COLO668 (cell line): ENCODE measurements around the gene TNFRSF12A.
A peak's percentile ranks its signal among the peaks of the same experiment; 100 is the strongest.
"Not testable (repeated sequence)": the region's sequence is repeated elsewhere in the genome, so short reads cannot be mapped to it uniquely, and the experiment has no call there.

Experiments
- DNase-seq: peaks from one replicate; lab custom pipeline; 2025; ENCODE audit not compliant: unreplicated experiment; lab: John Stamatoyannopoulos, UW

The TNFRSF12A gene

DNA sequence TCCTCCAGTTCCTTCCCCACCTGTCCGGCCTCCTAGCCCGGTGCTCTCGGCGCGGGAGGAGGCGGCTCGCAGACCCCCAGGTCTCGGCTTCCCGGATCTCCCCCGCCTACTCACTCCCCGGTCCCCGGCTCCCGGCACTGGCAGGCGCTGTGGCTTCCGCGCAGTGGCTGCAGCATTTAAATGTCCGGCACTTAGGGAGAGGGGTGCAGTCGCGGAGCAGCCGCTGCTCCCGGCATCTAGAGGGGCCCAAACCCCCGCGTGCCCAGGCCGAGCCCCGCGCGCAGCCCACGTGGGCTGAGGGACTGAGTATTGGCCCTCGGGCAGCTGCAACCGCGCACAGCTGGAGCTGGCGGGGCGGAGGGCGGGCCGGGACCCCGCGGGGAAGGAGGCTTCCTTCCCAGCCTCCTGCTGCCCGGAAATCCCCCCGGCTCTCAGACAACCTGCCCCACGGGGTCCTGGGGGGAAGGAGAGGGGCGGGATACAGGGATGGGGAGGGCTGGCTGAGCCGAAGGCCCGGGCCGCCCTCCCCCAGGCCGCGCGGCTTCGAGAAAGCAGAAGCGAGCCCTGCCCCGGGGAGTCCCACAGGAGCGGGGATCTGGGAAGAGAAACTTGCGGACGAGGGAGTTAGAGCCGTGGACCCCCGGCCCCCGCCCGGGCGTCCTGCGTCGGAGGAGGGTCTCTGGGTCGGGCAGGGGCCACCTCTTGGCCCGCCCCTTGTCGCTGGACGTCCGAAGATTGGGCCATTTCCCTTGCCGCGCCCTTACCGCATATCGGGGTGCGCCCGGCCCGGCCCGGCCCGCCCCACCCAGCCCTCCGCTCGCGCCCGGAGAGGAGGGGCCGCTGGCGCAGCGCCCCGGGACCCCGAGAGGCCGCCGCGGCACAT is 25.8 kb downstream of the TNFRSF12A start, which contains the start of gene MMP25:
Gene MMP25 (plus strand): TSS at position 804 of the 883 bp plus-strand sequence. CDS start 357 bp downstream, outside the sequence.
- DNase-seq: peak; percentile 42

DNA sequence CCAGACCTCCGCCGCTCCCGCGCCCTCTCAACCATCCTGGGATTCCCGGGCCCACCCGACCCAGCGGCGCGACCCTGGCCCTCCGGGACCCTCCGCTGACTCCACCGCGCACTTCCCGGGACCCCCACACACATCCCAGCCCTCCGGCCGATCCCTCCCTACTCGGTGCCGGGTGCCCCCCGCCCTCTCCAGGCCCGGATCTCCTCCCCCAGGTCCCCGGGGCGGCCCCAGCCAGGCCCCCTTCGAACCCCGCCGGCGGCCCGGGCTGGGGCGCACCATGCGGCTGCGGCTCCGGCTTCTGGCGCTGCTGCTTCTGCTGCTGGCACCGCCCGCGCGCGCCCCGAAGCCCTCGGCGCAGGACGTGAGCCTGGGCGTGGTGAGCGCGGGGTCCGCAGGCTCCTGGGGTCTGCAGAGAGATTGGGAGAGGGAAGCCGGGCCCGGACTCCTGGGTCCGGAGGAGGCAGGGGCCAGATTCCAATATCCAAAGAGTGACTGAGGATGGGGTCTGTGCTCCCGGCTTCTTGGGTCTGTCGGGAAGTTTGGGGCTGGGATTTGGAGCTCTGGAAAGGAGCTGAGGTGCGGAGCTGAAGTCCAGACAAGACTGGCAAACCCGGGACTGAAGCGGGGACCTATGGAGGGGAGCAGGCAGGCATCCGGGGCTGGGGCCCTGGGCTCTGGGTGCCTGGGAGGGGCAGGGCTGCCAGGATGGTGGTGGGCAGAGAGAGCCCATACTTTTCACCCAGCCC is 26.6 kb downstream of the TNFRSF12A start:
- no peak for DNase-seq

DNA sequence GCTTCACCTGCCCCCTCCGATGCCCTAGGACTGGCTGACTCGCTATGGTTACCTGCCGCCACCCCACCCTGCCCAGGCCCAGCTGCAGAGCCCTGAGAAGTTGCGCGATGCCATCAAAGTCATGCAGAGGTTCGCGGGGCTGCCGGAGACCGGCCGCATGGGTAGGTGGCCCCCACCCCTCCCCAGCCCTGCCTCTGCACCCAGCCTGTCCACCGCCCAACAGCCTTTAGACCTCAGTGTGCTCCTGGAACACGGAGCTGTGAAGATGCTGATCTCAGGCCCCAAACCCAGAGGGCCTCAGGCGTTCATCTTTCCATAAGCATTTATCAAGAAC is 27.2 kb downstream of the TNFRSF12A start:
- no peak for DNase-seq

DNA sequence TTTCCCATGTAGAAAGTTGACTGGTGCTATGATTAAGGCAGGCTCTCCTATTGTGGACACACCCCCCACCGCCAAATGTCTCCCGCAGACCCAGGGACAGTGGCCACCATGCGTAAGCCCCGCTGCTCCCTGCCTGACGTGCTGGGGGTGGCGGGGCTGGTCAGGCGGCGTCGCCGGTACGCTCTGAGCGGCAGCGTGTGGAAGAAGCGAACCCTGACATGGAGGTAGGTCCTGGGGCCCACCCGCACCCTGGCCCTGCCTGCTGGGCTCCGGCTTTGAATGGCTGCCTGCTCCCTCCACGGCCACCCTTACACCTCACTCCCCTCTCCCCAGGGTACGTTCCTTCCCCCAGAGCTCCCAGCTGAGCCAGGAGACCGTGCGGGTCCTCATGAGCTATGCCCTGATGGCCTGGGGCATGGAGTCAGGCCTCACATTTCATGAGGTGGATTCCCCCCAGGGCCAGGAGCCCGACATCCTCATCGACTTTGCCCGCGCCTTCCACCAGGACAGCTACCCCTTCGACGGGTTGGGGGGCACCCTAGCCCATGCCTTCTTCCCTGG is 29.8 kb downstream of the TNFRSF12A start:
- no peak for DNase-seq

DNA sequence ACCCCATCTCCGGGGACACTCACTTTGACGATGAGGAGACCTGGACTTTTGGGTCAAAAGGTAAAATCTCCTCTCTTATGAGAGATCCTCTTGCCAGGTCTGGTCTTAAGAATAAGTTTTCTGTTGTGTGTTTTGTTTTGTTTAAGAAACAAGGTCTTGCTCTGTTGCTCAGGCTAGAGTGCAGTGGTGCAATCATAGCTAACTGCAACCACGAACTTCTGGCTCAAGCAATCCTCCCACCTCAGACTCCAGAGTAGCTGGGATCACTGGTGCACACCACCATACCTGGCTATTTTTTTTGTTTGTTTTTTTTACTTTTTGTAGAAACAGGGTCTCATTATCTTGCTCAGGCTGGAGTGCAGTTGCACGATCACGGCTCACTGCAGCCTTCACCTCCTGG is 30.3 kb downstream of the TNFRSF12A start:
- no peak for DNase-seq

DNA sequence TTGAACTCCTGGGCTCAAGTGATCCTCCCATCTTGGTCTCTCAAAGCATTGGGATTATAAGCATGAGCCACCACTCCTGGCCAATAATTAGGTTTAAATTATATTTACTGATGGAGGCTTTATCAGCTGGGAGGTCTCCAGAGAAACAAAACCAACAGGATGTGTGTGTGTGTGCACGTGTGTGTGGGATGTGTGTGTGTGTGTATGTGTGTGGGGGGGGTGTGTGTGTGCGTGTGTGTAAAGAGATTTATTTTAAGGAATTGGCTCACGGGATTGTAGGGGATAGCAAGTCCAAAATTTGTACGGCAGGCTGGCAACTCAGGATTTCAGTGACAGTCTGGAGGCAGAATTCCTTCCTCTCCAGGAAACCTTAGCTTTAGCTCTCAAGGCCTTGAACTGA is 30.8 kb downstream of the TNFRSF12A start:
- no peak for DNase-seq

DNA sequence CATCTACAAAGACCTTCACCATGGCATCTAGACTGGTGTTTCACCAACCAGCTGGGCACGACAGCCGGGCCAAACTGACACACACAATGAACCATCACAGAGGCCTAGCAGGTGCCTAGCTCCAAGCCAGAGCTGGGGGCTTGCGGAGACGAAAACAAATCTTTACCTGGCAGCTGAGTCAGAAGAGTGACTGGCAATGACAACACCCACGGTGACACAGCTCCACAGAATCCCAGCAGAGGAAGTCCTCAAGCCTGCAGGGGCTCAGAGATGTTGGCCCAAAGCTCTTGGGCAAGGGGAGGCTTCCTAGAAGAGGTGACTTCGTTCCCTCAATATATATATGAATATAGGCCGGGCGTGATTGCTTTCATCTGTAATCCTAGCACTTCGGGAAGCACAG is 31.3 kb downstream of the TNFRSF12A start:
- no peak for DNase-seq

DNA sequence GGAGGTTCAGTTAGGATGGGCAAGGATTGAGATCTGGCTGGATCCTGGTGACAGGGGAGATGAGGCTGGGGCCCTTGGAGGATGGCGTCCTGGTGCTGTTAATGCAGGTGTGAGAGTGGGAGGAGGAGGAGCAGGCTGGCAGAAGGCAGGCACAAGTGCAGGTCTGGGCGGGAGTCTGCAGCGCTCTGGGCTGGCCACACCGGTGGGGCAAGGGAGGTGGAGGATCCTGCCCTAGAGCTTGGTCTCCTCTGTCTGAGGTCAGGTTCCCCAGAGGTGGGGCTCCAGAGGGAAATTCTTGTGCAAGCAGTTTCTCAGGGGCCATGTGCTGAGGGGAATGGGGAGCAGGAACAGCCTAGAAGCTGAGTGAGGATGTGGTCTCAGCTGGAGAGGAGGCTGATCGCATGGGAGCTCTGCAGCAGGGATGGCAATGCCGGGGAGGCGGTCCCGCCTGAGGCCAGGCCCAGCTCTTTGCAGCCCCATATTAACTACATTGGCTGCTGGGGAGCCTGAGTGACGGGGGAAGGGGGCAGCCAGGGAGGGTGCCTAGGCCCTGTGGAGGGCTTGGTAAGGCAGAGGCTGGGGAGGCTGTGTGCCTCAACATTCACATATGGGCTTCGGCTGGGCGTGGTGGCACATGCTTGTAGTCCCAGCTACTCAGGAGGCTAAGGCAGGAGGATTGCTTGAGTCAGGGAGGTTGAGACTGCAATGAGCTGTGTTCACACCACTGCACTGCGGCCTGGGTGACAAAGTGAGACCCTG is 32.6 kb downstream of the TNFRSF12A start:
- not testable (repeated sequence) for DNase-seq

DNA sequence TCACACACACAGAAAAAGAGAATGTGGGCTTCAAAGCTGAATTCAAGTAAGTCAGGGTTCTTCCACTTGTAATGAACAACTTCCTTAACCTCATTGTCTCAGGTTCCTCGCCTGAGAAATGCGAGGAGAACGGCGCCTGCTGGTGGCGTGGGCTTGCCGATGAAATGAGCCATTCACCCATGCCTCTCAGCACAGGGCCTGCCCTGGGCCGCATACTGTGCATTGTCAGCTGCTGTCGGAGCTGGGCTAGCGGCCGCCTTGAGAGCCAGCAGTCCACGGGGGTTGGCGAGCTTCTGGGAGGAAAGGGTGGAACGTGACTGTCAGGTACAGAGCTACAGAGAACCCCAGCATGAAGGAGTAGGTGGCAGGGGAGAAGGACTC is 33.2 kb downstream of the TNFRSF12A start:
- DNase-seq: not testable (repeated sequence)

DNA sequence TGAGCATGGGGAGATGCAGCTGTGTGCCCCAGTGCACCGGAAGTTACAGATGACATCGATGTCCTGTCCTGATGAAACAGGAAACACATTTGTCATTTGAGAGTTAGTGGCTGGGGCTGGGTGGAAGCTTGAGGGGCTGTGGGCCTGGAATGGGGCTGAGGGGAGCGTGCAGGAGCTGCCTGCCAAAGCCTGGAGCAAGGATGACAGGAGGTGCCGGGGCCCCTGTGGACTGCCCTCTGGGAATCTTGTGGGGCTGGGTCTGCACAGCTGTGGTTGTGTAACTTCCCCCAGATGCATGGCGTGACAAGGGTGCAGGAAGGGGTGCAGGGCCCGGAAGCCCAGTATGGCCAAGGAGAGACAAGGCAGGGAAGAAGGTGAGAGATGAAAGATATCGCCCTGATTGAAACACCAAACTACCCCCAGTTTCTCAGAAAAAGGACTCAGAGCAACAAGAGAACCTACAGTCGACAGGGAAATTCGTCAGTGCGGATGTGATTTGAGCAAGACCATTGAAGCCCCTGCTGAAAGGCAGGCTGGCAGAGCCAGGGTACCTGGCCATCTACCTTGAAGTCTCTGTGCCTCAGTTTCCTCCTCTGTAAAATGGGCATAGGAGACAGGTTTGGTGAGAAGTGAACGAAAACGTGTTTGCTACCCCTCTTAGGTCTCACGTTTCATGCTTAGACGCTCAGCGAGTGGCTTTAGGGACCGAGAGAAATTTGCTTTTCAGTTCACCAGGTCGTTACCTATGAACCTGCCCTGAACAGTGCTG is 35.0 kb downstream of the TNFRSF12A start:
- no peak for DNase-seq

DNA sequence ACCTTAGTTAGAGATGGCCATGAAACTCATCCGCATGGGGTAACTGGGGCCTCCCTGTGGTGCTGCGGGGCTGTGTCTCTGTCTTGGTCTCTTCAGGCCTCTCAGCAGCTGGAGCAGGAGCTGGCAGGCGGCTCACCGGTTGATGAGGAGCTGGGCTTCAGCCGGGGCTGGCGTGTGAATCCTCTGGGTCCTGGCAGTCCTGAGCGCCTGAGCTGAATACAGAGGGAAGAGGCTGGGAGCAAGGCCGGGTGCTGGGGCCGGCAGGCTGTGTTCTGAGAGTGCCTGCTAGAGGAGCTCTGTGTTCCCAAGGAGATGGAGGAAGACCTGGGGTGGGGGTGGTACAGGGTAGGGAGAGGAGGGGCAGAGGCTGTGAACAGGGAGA is 35.6 kb downstream of the TNFRSF12A start:
- DNase-seq: not testable (repeated sequence)

DNA sequence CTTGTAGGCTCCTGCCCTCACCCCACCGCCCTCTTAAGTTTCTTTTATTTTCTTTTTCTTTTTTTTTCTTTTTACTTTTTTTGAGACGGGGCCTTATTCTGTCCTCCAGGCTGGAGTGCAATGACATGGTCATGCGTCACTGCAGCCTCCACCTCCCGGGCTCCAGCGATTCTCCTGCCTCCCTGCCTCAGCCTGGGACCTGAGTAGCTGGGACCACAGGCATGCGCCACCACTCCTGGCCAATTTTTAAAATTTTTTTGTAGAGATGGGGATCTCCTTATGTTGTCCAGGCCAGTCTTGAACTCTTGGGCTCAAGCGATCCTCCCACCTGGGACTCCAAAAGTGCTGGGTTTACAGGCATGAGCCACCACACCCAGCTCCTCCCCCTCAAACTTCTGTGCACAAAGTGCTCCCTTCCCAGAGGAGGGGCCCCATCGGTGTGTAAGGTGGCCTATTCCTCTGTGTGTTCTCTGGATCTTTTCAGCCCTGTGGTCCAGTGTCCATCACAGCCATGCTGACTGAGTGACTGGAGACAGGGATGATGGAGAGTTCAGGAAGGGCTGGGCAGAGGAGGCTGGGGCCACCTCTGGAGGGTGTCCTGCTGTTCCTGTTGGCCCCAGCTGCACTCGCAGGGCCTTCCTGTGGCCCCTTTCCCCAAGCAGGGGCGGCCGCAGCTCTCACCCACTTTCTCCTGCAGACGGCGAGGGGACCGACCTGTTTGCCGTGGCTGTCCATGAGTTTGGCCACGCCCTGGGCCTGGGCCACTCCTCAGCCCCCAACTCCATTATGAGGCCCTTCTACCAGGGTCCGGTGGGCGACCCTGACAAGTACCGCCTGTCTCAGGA is 36.4 kb downstream of the TNFRSF12A start:
- no peak for DNase-seq

DNA sequence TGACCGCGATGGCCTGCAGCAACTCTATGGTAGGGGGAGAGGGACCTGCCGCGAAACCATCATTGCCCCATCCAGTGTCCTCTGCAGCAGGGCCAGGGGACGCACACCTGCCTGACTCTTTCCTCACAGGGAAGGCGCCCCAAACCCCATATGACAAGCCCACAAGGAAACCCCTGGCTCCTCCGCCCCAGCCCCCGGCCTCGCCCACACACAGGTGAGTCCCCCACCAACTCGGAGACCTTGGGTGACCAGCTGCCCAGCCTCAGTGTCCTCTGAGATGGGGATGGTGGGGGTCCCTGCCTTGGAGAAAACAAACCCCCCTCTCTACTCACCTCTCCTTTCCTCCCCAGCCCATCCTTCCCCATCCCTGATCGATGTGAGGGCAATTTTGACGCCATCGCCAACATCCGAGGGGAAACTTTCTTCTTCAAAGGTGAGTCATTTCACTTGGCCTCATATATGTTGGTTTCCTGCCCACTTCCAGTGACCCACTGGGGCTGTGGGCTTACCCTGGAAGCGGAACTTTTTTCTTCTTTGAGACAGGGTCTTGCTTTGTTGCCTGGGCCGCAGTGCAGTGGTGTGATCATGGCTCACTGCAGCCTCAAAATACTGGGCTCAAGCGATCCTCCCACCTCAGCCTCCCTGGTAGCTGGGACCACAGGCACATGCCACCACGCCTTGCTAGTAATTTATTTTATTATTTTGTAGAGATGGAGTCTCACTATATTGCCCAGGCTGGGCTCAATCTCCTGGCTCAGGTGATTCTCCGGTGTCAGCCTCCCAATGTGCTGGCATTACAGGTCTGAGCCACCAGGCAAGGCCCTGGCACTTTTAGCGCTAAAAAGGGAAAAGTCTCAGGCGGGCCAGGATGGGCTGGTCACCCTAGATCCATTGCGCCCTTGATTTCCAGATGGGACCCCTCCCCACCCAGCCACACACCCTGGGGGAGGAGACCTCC is 37.3 kb downstream of the TNFRSF12A start:
- no peak for DNase-seq

DNA sequence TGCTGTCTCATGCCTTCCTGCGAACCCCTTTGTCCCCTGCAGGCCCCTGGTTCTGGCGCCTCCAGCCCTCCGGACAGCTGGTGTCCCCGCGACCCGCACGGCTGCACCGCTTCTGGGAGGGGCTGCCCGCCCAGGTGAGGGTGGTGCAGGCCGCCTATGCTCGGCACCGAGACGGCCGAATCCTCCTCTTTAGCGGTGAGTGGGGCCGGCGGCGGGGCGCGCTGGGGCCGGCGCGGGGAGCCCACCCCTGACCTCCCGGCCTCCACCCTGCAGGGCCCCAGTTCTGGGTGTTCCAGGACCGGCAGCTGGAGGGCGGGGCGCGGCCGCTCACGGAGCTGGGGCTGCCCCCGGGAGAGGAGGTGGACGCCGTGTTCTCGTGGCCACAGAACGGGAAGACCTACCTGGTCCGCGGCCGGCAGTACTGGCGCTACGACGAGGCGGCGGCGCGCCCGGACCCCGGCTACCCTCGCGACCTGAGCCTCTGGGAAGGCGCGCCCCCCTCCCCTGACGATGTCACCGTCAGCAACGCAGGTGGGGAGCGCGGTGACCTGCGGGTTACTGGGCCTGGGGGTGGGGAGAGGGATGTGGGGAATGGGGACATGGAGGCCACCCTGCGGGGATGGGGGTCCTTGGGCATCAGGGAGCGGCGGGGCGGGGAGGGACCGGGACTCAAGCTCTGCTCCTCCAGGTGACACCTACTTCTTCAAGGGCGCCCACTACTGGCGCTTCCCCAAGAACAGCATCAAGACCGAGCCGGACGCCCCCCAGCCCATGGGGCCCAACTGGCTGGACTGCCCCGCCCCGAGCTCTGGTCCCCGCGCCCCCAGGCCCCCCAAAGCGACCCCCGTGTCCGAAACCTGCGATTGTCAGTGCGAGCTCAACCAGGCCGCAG is 38.2 kb downstream of the TNFRSF12A start:
- peak; percentile 31 for DNase-seq

DNA sequence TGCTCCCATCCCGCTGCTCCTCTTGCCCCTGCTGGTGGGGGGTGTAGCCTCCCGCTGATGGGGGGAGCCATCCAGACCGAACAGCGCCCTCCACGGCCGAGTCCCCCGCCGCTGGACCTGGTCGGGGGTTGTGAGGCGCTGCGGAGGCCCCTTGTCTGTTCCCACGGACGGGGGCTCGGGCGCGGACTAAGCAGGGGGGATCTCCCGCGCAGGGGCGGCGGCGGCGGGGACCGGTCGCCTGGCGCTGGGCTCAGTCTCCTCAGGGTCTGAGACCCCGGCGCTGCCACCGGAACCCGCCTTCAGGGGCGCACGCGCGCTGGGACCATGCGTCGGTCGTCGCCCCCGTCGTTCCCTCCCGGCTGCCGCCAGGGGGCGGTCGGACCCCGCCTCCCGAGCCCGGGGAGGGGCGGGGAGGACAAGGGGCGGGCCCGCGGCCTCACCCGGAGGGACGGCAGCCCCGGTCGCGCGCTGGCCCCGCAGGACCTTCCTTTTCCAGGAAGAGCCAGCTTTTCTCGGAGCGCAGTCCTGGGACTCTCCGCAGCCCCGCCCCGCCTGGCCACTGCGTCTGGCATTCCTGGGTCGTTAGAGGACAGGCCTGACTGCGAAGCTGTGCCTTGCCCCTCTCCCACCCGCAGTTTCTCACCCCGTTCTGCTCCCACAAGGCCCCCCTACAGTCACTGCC is 39.0 kb downstream of the TNFRSF12A start:
- peak; percentile 90 for DNase-seq

DNA sequence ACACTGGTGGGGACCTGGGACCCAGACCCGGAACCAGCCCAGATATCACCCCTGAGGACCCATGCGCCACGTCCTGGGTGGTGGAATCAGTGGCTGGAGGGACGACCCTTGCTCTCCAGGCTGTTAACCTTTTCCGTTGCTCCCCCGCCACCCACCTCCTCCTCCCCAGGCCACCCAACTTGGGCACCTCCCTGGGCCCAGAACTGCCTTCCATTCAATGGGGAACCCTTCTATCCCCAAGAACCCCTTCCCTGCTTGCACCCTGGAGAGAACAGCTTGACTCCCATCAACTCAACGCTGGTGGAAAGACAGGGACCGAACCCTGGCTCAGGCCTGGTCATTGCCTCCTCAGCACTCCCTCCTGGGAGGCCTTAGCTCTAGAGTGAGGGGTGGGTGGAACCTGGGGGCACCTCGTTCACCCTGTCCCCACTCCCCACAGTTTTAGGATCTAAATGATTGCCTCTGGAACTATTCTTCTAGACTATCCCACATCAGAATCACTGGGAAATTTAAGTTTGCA is 39.6 kb downstream of the TNFRSF12A start:
- no peak for DNase-seq
